Cardiac septum (tissue), 1 donor: ENCODE measurements around the gene PNLIP. TPM values are rescaled to one million over a fixed set of nuclear protein-coding genes. Genes with fewer than 3 reads are reported as not detected.

Experiments used
- DNase-seq: peaks from one replicate; pipeline ENCODE4 v3.0.0-alpha.2; 2020; ENCODE audit warnings: low spot score
- intact Hi-C: fragments of 100-400 bp; cut with DNase I; formaldehyde crosslinking; loops from one replicate; pipeline ENCODE4 v1.14.0; 2022
- total RNA-seq: library from RNA; stranded (reverse); fragmentation: NEBNext Ultra II Directional; extraction: Animal tissue kit (Norgen Biotek cat#: 25700); gene quantifications from one replicate; pipeline ENCODE4 v1.2.1, GENCODE V29; 2021
- donor health status: DM: no; HTN: no; CAD: no.

The PNLIP gene
- total RNA-seq, 1 donor from 2014 or later = not detected

DNA sequence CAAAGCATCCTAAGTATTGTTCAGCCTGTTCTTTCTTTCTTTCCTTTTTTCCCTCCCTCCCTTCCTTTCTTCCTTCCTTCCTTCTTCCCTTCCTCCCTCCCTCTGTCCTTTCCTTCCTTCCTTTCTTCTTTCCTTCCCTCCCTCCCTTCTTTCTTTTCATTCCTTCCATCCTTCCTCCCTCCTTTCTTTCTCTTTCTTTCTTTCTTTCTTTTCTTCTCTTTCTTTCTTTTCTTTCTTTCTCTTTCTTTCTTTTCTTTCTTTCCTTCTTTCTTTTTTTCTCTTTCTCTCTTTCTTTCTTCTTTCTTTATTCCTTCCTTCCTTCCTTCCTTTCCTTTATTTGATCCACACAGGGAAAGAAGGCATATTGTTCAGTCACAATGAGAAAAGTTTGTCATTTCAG is 21.2 kb downstream of the PNLIP start:
- intact Hi-C loops = no loop called here
- DNase-seq = no peak

- no peak for DNase-seq
- intact Hi-C loops = no loop called here
These were observed 21.6 kb downstream of the PNLIP start for GRCh38 chr10:116567335-116567734.

DNA sequence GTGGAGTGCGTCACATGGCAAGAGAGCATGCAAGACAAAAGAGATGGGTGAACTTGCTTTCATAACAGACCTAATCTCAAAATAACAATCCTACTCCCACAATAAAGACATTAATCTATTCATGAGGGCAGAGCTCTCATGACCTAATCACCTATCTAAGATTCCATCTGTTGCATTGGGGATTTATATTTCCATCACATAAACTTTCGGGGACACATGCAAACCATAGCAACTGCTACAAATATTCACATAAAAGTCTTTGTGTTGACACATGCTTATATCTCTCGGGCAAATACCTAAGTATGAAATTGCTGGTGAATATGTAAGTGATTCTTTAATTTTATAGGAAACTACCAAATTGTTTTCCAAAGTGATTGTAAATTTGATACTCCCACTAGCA is 29.1 kb downstream of the PNLIP start:
- no peak for DNase-seq
- intact Hi-C loops = no loop called here

GRCh38 chr10:116587878-116588591 is 42.3 kb downstream of the PNLIP start:
- intact Hi-C loops = no loop called here
- DNase-seq = no peak

DNA sequence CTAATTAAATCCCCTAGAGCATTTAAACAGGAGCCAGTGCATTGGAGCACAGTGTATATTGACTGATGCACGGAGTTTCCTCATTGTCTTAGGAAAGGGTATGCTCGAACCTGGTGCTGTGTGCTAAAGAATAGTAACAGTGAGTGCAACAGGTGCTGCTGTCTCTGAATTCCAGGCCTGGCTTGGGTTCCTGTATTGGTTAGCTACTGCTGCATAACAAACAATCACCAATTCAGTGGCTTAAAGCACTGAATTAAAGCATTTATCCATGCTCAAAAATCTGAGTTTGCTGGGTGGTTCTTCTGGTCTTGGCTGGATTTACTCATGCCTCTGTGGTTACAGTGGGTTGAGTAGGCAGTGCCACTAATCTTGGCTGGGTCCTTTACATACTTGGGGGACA is 43.3 kb downstream of the PNLIP start:
- DNase-seq = no peak

GRCh38 chr10:116589926-116590325 is 44.2 kb downstream of the PNLIP start:
- no peak for DNase-seq

More for the DNA sequence above, 43.3 kb downstream of the PNLIP start:
- intact Hi-C loops = no loop called here

GRCh38 chr10:116590590-116591444 is 45.1 kb downstream of the PNLIP start, which contains the start of gene PNLIPRP1:
Gene PNLIPRP1 (plus strand): TSS chr10:116590959. CDS start chr10:116591130, 171 bp downstream.
- intact Hi-C loops = no loop called here
- DNase-seq = no peak

More at GRCh38 chr10:116589926-116590325, 44.2 kb downstream of the PNLIP start:
- intact Hi-C loops = no loop called here

DNA sequence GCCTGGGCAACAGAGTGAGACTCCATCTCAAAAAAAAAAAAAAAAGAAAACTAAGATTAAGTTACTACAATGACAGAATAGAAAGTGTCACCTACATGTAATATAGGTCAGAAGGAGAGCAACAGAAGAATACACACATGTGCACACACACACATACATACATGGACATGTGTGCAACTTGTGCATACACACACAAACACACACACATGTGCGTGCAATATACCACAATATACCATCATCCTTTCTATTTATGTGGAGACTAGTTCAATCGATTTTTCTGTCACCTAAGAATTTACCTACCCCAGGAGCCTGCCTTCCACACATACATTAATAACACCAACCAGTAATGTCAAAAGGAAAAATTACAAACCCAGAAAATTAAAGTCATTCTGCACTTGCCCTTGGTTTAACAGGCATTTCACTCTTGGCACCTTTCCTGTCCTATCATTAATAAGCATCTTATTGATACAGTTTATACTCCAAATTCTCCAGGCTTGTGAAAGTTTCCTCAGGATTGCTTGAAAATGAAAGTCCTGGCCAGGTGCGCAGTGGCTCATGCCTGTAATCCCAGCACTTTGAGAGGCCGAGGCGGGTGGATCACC is 47.5 kb downstream of the PNLIP start:
- intact Hi-C loops = no loop called here
- DNase-seq = no peak

DNA sequence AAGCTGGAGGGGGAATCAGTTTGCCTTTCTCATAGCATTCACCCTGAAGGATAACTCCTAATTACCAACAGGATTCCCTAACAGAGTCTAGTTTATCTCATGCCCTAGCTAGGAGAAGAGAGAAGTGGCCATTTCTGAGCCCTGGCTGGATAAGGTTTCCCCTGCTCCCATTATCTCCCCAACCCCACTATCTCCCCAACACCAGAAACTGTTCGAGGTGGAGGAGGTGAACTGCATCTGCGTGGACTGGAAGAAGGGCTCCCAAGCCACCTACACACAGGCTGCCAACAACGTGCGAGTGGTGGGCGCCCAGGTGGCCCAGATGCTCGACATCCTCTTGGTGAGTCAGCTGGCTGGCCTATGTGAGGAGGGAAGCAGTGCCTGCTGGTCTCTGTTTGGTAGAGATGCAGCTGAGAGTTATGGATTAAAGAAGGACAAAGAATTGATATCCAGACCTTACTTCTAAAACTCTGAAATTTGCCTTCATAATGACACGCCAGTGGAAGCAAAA is 48.8 kb downstream of the PNLIP start:
- intact Hi-C loops = no loop called here
- DNase-seq = no peak

- intact Hi-C loops = no loop called here
- DNase-seq = no peak
These were observed 50.3 kb downstream of the PNLIP start for GRCh38 chr10:116596062-116596461.

- intact Hi-C loops = no loop called here
- no peak for DNase-seq
These were observed 51.8 kb downstream of the PNLIP start for GRCh38 chr10:116597543-116597942.

DNA sequence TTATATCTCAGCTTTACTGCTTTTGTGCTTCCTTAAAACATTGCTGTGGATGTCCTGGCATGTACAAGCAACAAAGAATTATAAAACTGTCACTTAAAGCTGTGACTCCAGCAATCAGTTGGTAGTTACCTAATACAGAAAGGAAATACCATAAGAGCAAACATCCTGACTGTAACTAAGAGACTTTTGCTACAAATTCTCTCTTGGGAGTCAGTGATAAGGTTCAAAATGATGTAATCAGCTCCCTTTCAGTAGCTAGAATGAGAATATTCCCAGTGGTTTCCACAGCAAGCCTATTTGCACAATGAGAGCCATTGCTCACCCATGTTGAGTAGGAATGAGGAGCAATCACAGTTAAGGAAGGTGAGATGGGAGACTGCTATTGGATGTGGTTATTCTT is 52.6 kb downstream of the PNLIP start:
- intact Hi-C loops = no loop called here

DNA sequence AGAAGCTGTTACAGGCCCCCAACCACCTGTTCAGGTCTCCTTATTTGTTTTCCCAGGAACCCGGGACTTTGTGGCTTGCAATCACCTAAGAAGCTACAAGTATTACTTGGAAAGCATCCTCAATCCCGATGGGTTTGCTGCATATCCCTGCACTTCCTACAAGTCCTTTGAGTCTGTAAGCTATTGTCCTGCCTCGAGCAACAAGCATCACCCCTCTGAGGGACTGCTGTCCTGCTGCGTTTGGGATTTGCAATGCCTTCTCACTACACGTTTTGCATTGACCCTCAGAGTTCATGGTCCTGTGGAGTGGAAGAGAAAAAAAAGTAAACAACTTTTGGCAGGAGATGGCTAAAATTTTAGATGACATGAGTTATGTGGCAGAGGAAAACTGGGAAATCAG is 54.3 kb downstream of the PNLIP start:
- no peak for DNase-seq
- intact Hi-C loops = no loop called here

More for the DNA sequence above, 52.6 kb downstream of the PNLIP start:
- no peak for DNase-seq

GRCh38 chr10:116602648-116603400 is 57.1 kb downstream of the PNLIP start:
- no peak for DNase-seq
- intact Hi-C loops = no loop called here

- DNase-seq = no peak
- intact Hi-C loops = no loop called here
These were observed 60.3 kb downstream of the PNLIP start for GRCh38 chr10:116606061-116606483.

DNA sequence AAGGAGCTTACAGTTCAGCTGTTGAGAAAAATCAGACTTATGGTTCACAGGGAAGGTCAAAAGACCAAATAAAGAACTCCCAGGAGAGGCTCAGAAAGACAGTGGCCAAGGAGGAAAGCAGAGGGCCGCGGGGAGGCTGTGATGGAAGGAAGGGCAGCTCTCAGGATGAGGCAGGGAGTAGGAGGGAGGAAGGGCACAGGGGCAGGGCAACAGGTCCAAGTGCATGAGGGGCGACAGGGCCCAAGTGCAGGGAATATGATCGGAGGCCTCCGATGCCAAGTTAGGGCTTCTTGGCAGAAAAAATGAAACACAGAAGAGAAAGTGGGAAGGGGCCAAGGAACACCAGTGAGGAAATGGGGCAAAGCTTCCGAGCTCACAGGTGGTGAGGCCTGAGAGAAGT is 61.6 kb downstream of the PNLIP start:
- intact Hi-C loops = no loop called here
- no peak for DNase-seq

DNA sequence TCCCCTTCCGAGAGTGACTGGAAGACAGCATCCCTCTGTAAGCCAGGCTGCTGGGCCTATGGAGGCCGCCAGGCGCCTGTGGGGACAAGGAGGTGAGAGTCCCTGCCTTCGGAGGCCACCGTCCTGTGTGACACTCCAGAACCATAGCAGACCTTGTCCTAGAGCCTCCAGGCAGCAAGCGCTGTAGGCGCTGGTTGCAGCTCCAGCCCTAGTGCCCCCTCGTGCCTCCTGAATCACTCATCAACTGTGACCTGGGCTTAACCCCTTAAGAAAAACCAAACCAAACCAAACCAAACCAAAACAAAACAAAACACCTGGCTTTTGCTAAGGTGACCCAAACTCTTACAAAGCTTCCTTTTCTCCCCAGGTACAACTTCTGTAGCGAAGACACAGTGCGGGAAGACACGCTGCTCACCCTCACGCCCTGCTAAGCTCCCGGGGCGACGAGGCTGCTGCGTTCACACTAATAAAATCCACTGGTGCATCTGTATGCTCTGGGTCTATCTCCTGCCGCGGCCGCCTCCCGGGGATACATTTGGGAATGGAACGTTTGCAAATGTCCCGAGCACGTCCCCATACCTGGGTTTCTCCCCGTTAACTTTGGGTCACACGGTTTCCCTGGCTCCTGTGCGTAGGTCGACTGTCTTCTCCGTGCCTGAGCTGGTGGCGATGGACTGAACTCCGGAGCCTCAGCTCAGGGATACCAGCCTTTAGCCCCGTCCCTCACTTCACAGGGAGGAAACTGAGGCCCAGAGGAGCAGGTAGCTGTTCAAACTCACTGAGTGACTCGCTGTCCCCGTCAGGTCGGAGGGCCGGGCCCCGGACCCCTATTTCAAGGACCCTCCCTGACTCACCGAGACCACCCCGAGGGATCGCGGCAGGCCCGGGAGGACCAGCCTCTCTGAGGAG is 63.2 kb downstream of the PNLIP start:
- DNase-seq = no peak
- intact Hi-C loops = no loop called here

GRCh38 chr10:116610443-116611152 is 64.9 kb downstream of the PNLIP start:
- intact Hi-C loops = no loop called here
- DNase-seq = no peak
